KOPT-K1 (cell line): ENCODE data around the gene STX18.
"Not testable (repeated sequence)": the region's sequence is repeated elsewhere in the genome, so short reads cannot be mapped to it uniquely, and the experiment has no call there.

Experiments
- H3K27ac ChIP-seq: fragments of 200-600 bp; sonication (generic); 2 replicates; pipeline ENCODE4 v1.5.1; 2016; ENCODE audit warnings: antibody characterized with exemption, mild to moderate bottlenecking, low read depth, low read length; ENCODE audit not compliant: poor library complexity, severe bottlenecking
- H3K36me3 ChIP-seq: fragments of 200-600 bp; sonication (generic); 2 replicates; pipeline ENCODE4 v1.5.1; 2017; ENCODE audit warnings: antibody characterized with exemption, mild to moderate bottlenecking, low read length, moderate library complexity; ENCODE audit not compliant: insufficient read depth
- H3K9me3 ChIP-seq: fragments of 200-600 bp; sonication (generic); 2 replicates; pipeline ENCODE4 v1.5.1; 2017; ENCODE audit warnings: antibody characterized with exemption, low read length, mild to moderate bottlenecking; ENCODE audit not compliant: insufficient read depth, poor library complexity, severe bottlenecking

The STX18 gene

GRCh38 chr4:4422856-4423499, 118.9 kb downstream of the STX18 start:
- H3K9me3 ChIP-seq, result no peaks in the 10 kb centered on the region
- peaks cover 68% of the 10 kb centered on the region for H3K36me3 ChIP-seq
- H3K27ac ChIP-seq, result no peak overlapping the region

- not testable (repeated sequence) for H3K9me3 ChIP-seq
- H3K36me3 ChIP-seq, result peaks cover 68% of the 10 kb centered on the region
Observed at GRCh38 chr4:4422117-4422516, 119.7 kb downstream of the STX18 start.

GRCh38 chr4:4421356-4421755, 120.5 kb downstream of the STX18 start:
- no peaks in the 10 kb centered on the region for H3K9me3 ChIP-seq
- peaks cover 68% of the 10 kb centered on the region for H3K36me3 ChIP-seq
- H3K27ac ChIP-seq, result no peak overlapping the region

More at GRCh38 chr4:4422117-4422516, 119.7 kb downstream of the STX18 start:
- not testable (repeated sequence) for H3K27ac ChIP-seq

- H3K36me3 ChIP-seq, result peaks cover 68% of the 10 kb centered on the region
- no peak overlapping the region for H3K27ac ChIP-seq
- H3K9me3 ChIP-seq, result no peaks in the 10 kb centered on the region
Observed at GRCh38 chr4:4420421-4420820, 121.4 kb downstream of the STX18 start.

GRCh38 chr4:4419896-4420295, 122.0 kb downstream of the STX18 start:
- Histone ChIP-seq H3K36me3 (peaks cover 65% of the 10 kb centered on the region), H3K9me3 (no peaks in the 10 kb centered on the region), H3K27ac (no peak overlapping the region)

GRCh38 chr4:4418676-4419390, 123.0 kb downstream of the STX18 start:
- Histone ChIP-seq H3K9me3 (no peaks in the 10 kb centered on the region), H3K36me3 (peaks cover 54% of the 10 kb centered on the region)

GRCh38 chr4:4417886-4418285, 124.0 kb downstream of the STX18 start:
- Histone ChIP-seq H3K36me3 (peaks cover 45% of the 10 kb centered on the region), H3K27ac (peak overlapping the region; percentile 32), H3K9me3 (no peaks in the 10 kb centered on the region)

More at GRCh38 chr4:4418676-4419390, 123.0 kb downstream of the STX18 start:
- H3K27ac ChIP-seq, result peak overlapping the region; percentile 32

- Histone ChIP-seq H3K9me3 (no peaks in the 10 kb centered on the region), H3K36me3 (peaks cover 36% of the 10 kb centered on the region), H3K27ac (no peak overlapping the region)
Observed at GRCh38 chr4:4416981-4417380, 124.9 kb downstream of the STX18 start.

- no peaks in the 10 kb centered on the region for H3K9me3 ChIP-seq
- no peak overlapping the region for H3K27ac ChIP-seq
- H3K36me3 ChIP-seq, result peaks cover 27% of the 10 kb centered on the region
Observed at GRCh38 chr4:4415806-4416805, 125.7 kb downstream of the STX18 start.

GRCh38 chr4:4415107-4415805, 126.6 kb downstream of the STX18 start:
- no peak overlapping the region for H3K27ac ChIP-seq
- H3K36me3 ChIP-seq, result peaks cover 18% of the 10 kb centered on the region
- no peaks in the 10 kb centered on the region for H3K9me3 ChIP-seq

- Histone ChIP-seq H3K36me3 (0 out of 2 replicates have a peak, but pooled peaks cover 4% of the 10 kb centered on the region), H3K27ac (no peak overlapping the region), H3K9me3 (no peaks in the 10 kb centered on the region)
Observed at GRCh38 chr4:4413806-4414205, 128.0 kb downstream of the STX18 start.

- Histone ChIP-seq H3K36me3 (no peaks in the 10 kb centered on the region), H3K9me3 (no peaks in the 10 kb centered on the region), H3K27ac (no peak overlapping the region)
Observed at GRCh38 chr4:4413373-4413725, 128.5 kb downstream of the STX18 start.

- H3K9me3 ChIP-seq, result no peaks in the 10 kb centered on the region
- no peak overlapping the region for H3K27ac ChIP-seq
- H3K36me3 ChIP-seq, result no peaks in the 10 kb centered on the region
Observed at GRCh38 chr4:4412641-4413372, 129.0 kb downstream of the STX18 start.

GRCh38 chr4:4411906-4412305, 129.9 kb downstream of the STX18 start:
- Histone ChIP-seq H3K27ac (no peak overlapping the region), H3K36me3 (no peaks in the 10 kb centered on the region), H3K9me3 (no peaks in the 10 kb centered on the region)
